Activated B cell treated with CpG ODN at 0.5 μM for 24 hours (primary cell): ENCODE measurements around the gene AZGP1. TPM values are rescaled to one million over a fixed set of nuclear protein-coding genes. Genes with fewer than 3 reads are reported as not detected.

Experiments
- ATAC-seq: fragments of 200-7000 bp; cut with Tn5 transposase; one replicate; pipeline ENCODE4 v1.10.0; 2021; ENCODE audit warnings: low read depth, mild to moderate bottlenecking, moderate library complexity
- CTCF ChIA-PET: fragments of 350-600 bp; sonication (Branson Sonifier 250); formaldehyde crosslinking; loops from one replicate; lab custom pipeline; 2021; ENCODE audit warnings: antibody characterized with exemption; lab: Charles Lee
- POLR2A ChIA-PET: fragments of 350-600 bp; sonication (Branson Sonifier 250); formaldehyde crosslinking; loops from one replicate; lab custom pipeline; 2021; ENCODE audit warnings: antibody characterized with exemption; lab: Charles Lee
- DNase-seq: peaks from one replicate; pipeline ENCODE4 v3.0.0; 2022
- H3K27ac Mint-ChIP-seq: one replicate; pipeline ENCODE4 v1.8.0; 2020; ENCODE audit warnings: mixed read lengths
- H3K27me3 Mint-ChIP-seq: one replicate; pipeline ENCODE4 v1.8.0; 2021; ENCODE audit warnings: mixed read lengths
- H3K36me3 Mint-ChIP-seq: one replicate; pipeline ENCODE4 v1.8.0; 2021; ENCODE audit warnings: low read depth, mixed read lengths
- H3K4me1 Mint-ChIP-seq: one replicate; pipeline ENCODE4 v1.8.0; 2021; ENCODE audit warnings: mixed read lengths
- H3K4me3 Mint-ChIP-seq: one replicate; pipeline ENCODE4 v1.8.0; 2020; ENCODE audit warnings: mild to moderate bottlenecking, mixed read lengths
- H3K9me3 Mint-ChIP-seq: one replicate; pipeline ENCODE4 v1.8.0; 2020; ENCODE audit warnings: mixed read lengths
- intact Hi-C: fragments of 100-400 bp; cut with micrococcal nuclease; formaldehyde crosslinking; loops from one replicate; pipeline ENCODE4 v1.15.1; 2024
- total RNA-seq: library from RNA; stranded (reverse); gene quantifications from 2 replicates; pipeline ENCODE4 v1.2.3, GENCODE V29; 2022
- TF ChIP-seq, protein P1 (sequence below): fragments of 200-600 bp; IDR thresholded peaks from one replicate; pipeline ENCODE4 v1.8.0; 2022; ENCODE audit warnings: antibody characterized with exemption, mild to moderate bottlenecking

The AZGP1 gene
- total RNA-seq, 1 donor from 2014 or later, result not detected

DNA sequence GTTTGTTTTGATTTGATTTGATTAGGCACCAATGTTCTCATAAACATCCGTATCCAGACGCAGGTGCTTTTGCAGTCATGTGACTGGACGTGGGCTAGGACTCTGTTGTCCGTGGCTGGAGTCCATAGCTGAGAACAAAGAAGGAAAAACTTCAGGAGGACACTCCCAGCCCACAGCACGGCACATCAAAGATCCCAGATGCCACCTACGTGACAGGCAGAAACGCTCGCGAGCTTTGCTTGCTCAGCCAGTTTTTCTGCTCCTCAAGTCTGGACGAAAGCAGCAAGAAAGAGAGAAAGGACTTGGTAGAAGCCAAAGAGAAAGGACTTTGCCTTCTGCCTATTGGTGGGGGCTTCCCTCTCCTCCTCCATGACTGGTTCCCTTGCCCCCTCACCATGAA lies 32.7 kb upstream of the AZGP1 start:
- Mint-ChIP-seq H3K9me3 (no peaks in the 10 kb centered on the region), H3K4me3 (no peak overlapping the region), H3K36me3 (no peaks in the 10 kb centered on the region), H3K4me1 (no peaks in the 10 kb centered on the region), H3K27ac (no peak overlapping the region), H3K27me3 (peaks cover 6% of the 10 kb centered on the region)
- POLR2A ChIA-PET, result interaction anchor here (0.7 kb wide), 1 partner anchor 11 kb away, joined by 4 read pairs; no protein-coding TSS in a partner anchor
- ATAC-seq (no peak), DNase-seq (no peak)
- CTCF ChIA-PET, result no interaction called here
- intact Hi-C loops, result no loop called here
- TF ChIP-seq, protein P1, sequence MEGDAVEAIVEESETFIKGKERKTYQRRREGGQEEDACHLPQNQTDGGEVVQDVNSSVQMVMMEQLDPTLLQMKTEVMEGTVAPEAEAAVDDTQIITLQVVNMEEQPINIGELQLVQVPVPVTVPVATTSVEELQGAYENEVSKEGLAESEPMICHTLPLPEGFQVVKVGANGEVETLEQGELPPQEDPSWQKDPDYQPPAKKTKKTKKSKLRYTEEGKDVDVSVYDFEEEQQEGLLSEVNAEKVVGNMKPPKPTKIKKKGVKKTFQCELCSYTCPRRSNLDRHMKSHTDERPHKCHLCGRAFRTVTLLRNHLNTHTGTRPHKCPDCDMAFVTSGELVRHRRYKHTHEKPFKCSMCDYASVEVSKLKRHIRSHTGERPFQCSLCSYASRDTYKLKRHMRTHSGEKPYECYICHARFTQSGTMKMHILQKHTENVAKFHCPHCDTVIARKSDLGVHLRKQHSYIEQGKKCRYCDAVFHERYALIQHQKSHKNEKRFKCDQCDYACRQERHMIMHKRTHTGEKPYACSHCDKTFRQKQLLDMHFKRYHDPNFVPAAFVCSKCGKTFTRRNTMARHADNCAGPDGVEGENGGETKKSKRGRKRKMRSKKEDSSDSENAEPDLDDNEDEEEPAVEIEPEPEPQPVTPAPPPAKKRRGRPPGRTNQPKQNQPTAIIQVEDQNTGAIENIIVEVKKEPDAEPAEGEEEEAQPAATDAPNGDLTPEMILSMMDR, result no peak

DNA sequence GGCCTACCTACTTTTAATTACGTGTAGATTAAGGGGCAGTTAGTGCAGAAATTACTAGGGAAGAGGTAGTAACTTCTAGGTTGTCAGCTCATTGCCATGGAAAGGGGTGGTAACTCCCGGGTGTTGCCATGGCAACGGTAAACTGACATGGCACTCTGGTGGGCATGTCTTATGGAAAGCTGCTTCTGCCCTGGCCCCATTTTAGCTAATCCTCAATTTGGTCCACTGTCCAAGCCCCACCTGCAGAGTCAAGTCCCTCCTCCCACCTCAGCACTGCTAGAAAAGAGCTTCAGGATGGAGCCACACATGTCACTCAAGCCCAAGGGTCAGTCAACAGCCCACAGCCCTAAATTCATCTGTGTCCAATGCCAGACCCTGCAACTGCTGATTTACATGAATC lies 32.1 kb upstream of the AZGP1 start:
- CTCF ChIA-PET, result no interaction called here
- peaks cover 6% of the 10 kb centered on the region for H3K27me3 Mint-ChIP-seq
- no peak overlapping the region for H3K27ac Mint-ChIP-seq

DNA sequence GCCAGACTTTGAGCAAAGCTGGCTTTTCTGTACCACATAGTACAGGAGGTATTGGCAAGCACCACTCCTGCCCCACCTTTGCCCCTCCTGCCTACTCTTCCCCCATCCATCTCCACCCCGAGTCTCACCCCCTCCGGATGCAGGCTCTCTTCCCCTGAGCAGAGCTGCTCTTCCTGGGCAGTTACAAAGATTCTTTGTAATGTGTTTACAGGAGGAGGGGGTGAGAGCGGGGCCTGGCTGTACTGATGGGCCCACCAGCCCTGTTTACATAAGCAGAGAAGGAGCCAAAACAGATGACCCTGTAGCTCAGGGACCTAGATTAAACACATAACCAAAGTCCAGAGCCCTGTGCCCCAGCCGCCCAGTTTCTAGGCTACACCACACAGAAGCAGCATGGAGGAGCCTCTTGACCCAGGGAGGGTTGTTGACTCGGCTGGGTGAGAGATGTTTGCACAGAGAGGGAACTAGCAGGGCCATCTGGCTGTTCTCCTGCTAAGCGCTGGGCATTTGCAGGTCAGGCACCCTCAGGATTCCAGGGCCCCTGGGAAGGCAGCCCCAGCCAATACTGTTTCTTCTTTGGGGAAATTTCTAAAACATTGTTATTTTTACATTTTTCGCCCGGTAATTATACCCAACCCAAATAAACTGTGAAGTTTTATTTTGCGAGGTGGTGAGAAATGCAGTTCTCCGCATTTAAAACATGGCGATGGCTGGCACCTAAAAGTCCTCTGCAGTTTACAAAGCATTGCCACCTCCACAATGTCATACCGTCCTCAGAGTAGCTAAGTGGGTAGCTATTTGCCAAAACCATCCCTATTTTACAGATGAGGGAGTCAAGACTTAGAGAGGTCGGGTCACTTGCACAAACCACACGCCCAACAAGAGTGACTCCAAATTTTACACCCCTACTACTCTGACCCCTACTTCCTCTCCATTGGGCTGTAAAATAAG lies 28.2 kb upstream of the AZGP1 start:
- Mint-ChIP-seq H3K27ac (no peak overlapping the region), H3K9me3 (no peaks in the 10 kb centered on the region), H3K4me3 (no peak overlapping the region), H3K27me3 (no peaks in the 10 kb centered on the region), H3K36me3 (no peaks in the 10 kb centered on the region), H3K4me1 (no peaks in the 10 kb centered on the region)
- DNase-seq (no peak), ATAC-seq (no peak)
- ChIA-PET POLR2A (interaction anchor here (0.6 kb wide), 1 partner anchor 13 kb away, joined by 3 read pairs; no protein-coding TSS in a partner anchor), CTCF (no interaction called here)
- intact Hi-C loops, result no loop called here
- TF ChIP-seq, protein P1, result no peak

More for the DNA sequence above, 32.1 kb upstream of the AZGP1 start:
- POLR2A ChIA-PET, result interaction anchor here (1.3 kb wide), 1 partner anchor 10 kb away, joined by 5 read pairs; no protein-coding TSS in a partner anchor
- Mint-ChIP-seq H3K4me1 (no peaks in the 10 kb centered on the region), H3K36me3 (no peaks in the 10 kb centered on the region), H3K9me3 (no peaks in the 10 kb centered on the region), H3K4me3 (no peak overlapping the region)
- intact Hi-C loops, result no loop called here
- DNase-seq (no peak), ATAC-seq (no peak)
- TF ChIP-seq, protein P1, result no peak

DNA sequence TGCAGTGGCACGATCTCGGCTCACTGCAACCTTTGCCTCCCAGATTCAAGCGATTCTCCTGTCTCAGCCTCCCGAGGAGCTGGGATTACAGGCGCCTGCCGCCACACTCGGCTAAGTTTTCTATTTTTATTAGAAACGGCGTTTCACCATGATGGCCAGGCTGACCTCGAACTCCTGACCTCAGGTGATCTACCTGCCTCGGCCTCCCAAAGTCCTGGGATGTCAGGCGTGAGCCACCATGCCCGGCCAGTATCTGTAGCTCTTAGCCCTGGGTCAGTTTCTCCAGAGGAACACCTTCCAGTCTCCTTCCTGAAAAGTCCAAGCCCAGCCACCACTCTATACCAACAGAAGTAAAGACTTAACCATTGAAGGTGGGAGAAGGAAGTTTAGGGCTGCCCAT lies 24.4 kb upstream of the AZGP1 start:
- POLR2A ChIA-PET, result interaction anchor here (0.7 kb wide), 1 partner anchor 29 kb away, joined by 4 read pairs; no protein-coding TSS in a partner anchor
- intact Hi-C loops, result no loop called here
- no peaks in the 10 kb centered on the region for H3K9me3 Mint-ChIP-seq

More for the DNA sequence above, 24.4 kb upstream of the AZGP1 start:
- Mint-ChIP-seq H3K27ac (no peak overlapping the region), H3K4me3 (no peak overlapping the region), H3K36me3 (no peaks in the 10 kb centered on the region), H3K27me3 (no peaks in the 10 kb centered on the region), H3K4me1 (peaks cover 12% of the 10 kb centered on the region)
- TF ChIP-seq, protein P1, result no peak
- no peak for ATAC-seq
- CTCF ChIA-PET, result no interaction called here
- no peak for DNase-seq
